Endothelial cell of umbilical vein (primary cell): ENCODE data around the gene ZNF12. TPM values are rescaled to one million over a fixed set of nuclear protein-coding genes. Genes with fewer than 3 reads are reported as not detected.
"Not testable (repeated sequence)": the region's sequence is repeated elsewhere in the genome, so short reads cannot be mapped to it uniquely, and the experiment has no call there.

Experiments
- BruUV-seq: library from RNA; stranded (reverse); fragments of 400-500 nt; replicated peaks from 2 replicates; lab custom pipeline; 2021; lab: Mats Ljungman, UMichigan
- CTCF ChIA-PET: fragments of 300-600, 350-600 bp; sonication (Branson Sonifier 250); formaldehyde crosslinking; loops from one replicate; lab custom pipeline; 2021; ENCODE audit warnings: antibody characterized with exemption, inconsistent platforms; lab: Charles Lee
- POLR2A ChIA-PET: fragments of 300-600, 350-600 bp; sonication (Branson Sonifier 250); formaldehyde crosslinking; loops from one replicate; lab custom pipeline; 2021; ENCODE audit warnings: antibody characterized with exemption, inconsistent platforms; lab: Charles Lee
- DNase-seq: peaks from one replicate; pipeline ENCODE4 v3.0.0-alpha.2; 2011; ENCODE audit warnings: low read depth, low spot score
- FAIRE-seq: peaks from 2 replicates; lab custom pipeline; 2011; peaks lifted over from hg19 to GRCh38; lab: Jason Lieb, UNC
- H2AFZ ChIP-seq: 2 replicates; pipeline ENCODE4 v1.6.0; 2012; ENCODE audit warnings: low read depth, low read length, control low read depth, inconsistent platforms
- H3K27ac ChIP-seq: 2 replicates; pipeline ENCODE4 v1.5.1; 2011; ENCODE audit warnings: low read depth, mild to moderate bottlenecking, control low read depth, low read length, moderate library complexity; ENCODE audit not compliant: insufficient read depth
- H3K27me3 ChIP-seq, 2 experiments: 2 replicates each; pipeline versions ENCODE4 v1.6.0 to v1.6.1; 2011; ENCODE audit warnings: low read length in 2 of 2, mixed read lengths in 1 of 2; ENCODE audit not compliant: control insufficient read depth in 2 of 2, insufficient read depth in 2 of 2
- H3K36me3 ChIP-seq, 2 experiments: 2 replicates in 1 of 2; 3 replicates in 1 of 2; pipeline ENCODE4 v1.5.1; 2011; ENCODE audit warnings: low read length in 2 of 2, mild to moderate bottlenecking in 1 of 2, moderate library complexity in 1 of 2; ENCODE audit not compliant: control insufficient read depth in 2 of 2, insufficient read depth in 2 of 2; ENCODE audit errors: extremely low read depth in 1 of 2
- H3K4me1 ChIP-seq: 3 replicates; pipeline ENCODE4 v1.5.1; 2011; ENCODE audit warnings: mild to moderate bottlenecking, low read length; ENCODE audit not compliant: control insufficient read depth, insufficient read depth; ENCODE audit errors: extremely low read depth
- H3K4me2 ChIP-seq: 2 replicates; pipeline ENCODE4 v1.6.1; 2011; ENCODE audit warnings: low read length, control low read depth, mixed read lengths; ENCODE audit not compliant: insufficient read depth
- H3K4me3 ChIP-seq, 3 experiments: fragments of 200-600 bp in 1 of 3; sonication (generic), shearing (Covaris generic) in 1 of 3; replicated peaks in 1 of 3; 2 replicates each; pipeline ENCODE4 v1.5.1; 2011 to 2016; ENCODE audit warnings: control low read depth in 3 of 3, low read length in 3 of 3, mild to moderate bottlenecking in 2 of 3, inconsistent platforms in 1 of 3, low read depth in 1 of 3, moderate library complexity in 1 of 3; ENCODE audit not compliant: insufficient read depth in 1 of 3
- H3K79me2 ChIP-seq: 2 replicates; pipeline ENCODE4 v1.6.0; 2012; ENCODE audit warnings: low read length, inconsistent platforms; ENCODE audit not compliant: control insufficient read depth, insufficient read depth
- H3K9ac ChIP-seq: replicated peaks from 2 replicates; pipeline ENCODE3; 2011; ENCODE audit warnings: low read length, control low read depth; ENCODE audit not compliant: insufficient read depth; ENCODE audit errors: extremely low read depth
- H3K9me1 ChIP-seq: replicated peaks from 3 replicates; pipeline ENCODE4 v1.6.0; 2011; ENCODE audit warnings: mild to moderate bottlenecking, low read length; ENCODE audit not compliant: control insufficient read depth, insufficient read depth; ENCODE audit errors: extremely low read depth
- H3K9me3 ChIP-seq: replicated peaks from 2 replicates; pipeline ENCODE4 v1.5.1; 2012; ENCODE audit warnings: low read length, inconsistent platforms; ENCODE audit not compliant: control insufficient read depth, insufficient read depth
- H4K20me1 ChIP-seq: replicated peaks from 2 replicates; pipeline ENCODE3; 2011; ENCODE audit warnings: mild to moderate bottlenecking, low read length; ENCODE audit not compliant: control insufficient read depth, insufficient read depth; ENCODE audit errors: extremely low read depth
- dilution Hi-C: fragments of 300-500 bp; cut with MboI; formaldehyde crosslinking; loops from one replicate; pipeline ENCODE4 v1.15.0; 2019; ENCODE audit warnings: low sequenced_read_pairs; ENCODE audit not compliant: extremely low pct_ligation_motif_present
- intact Hi-C: fragments of 100-400 bp; cut with micrococcal nuclease; formaldehyde crosslinking; loops from one replicate; pipeline ENCODE4 v1.10.0; 2022
- polyA plus RNA-seq, 4 experiments: library from polyadenylated mRNA; depleted of rRNA in 3 of 4; stranded (reverse) in 3 of 4; unstranded in 1 of 4; fragments of >200 nt; gene quantifications; 2 replicates each; pipeline versions ENCODE4 v1.2.1 to v1.2.3, GENCODE V29; 2011 to 2012; ENCODE audit warnings: missing spikeins in 1 of 4
- total RNA-seq: library from RNA; stranded (reverse); gene quantifications from 2 replicates; pipeline ENCODE4 v1.2.3, GENCODE V29; 2021

Gene ZNF12
- total and polyA plus RNA-seq, 2 donors (not counting 3 experiments of a cell fraction or from before 2014, with no cell fraction given): 5.0 to 13.4 TPM

DNA sequence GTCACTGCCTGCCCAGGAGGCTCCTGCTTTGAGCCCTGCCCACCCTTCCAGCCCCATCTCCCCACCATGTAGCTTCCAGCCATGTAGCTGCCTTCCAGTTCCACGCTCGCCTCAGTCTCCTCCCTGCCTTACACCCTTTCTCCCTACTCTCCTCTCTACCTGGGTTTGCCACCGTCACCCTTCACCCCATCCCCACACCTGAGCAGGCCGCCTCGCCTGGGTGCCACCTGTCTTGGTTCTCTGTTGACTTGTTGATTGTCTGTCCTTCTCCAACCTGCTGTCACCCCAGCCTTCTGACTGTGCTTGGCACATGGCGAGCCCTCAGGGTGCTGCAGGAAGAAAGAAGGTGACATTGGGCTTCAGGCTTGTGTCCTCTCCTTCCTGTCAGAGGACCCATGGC is 43.4 kb upstream of the ZNF12 start:
- H3K4me2 ChIP-seq, H3K9me1 ChIP-seq, H3K4me1 ChIP-seq, intact Hi-C loops, H3K4me3 ChIP-seq, H3K36me3 ChIP-seq, CTCF ChIA-PET, BruUV-seq, H4K20me1 ChIP-seq, DNase-seq, H3K9me3 ChIP-seq, POLR2A ChIA-PET, H3K79me2 ChIP-seq, FAIRE-seq, dilution Hi-C loops, H3K9ac ChIP-seq, H3K27ac ChIP-seq, H2AFZ ChIP-seq, H3K27me3 ChIP-seq: not testable (repeated sequence)

DNA sequence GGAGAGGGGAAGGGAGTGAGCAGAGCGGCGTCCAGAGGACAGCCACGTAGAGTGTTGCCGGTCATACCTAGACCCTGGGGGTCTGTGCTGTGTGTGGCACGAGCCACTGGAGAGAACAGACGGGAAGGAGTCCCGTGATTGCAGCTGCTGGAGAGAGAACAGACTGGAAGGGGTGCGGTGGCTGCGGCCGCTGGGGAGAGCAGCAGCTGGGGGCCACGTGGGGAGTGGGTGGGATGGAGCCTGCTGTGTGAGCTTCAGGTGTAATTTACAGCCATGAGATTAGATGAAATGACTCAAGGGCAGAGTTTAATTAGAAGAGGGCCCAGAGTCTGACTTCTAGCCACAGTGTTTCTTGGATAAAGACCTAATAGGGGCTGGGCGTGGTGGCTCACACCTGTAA is 42.6 kb upstream of the ZNF12 start:
- BruUV-seq, H3K4me2 ChIP-seq, dilution Hi-C loops, CTCF ChIA-PET, H3K9me3 ChIP-seq, H2AFZ ChIP-seq, H3K27ac ChIP-seq, H3K9ac ChIP-seq, H4K20me1 ChIP-seq, H3K4me1 ChIP-seq, DNase-seq, H3K36me3 ChIP-seq, intact Hi-C loops, H3K4me3 ChIP-seq, H3K27me3 ChIP-seq, H3K79me2 ChIP-seq, H3K9me1 ChIP-seq, POLR2A ChIA-PET: not testable (repeated sequence)
- FAIRE-seq: peak; percentile 8

DNA sequence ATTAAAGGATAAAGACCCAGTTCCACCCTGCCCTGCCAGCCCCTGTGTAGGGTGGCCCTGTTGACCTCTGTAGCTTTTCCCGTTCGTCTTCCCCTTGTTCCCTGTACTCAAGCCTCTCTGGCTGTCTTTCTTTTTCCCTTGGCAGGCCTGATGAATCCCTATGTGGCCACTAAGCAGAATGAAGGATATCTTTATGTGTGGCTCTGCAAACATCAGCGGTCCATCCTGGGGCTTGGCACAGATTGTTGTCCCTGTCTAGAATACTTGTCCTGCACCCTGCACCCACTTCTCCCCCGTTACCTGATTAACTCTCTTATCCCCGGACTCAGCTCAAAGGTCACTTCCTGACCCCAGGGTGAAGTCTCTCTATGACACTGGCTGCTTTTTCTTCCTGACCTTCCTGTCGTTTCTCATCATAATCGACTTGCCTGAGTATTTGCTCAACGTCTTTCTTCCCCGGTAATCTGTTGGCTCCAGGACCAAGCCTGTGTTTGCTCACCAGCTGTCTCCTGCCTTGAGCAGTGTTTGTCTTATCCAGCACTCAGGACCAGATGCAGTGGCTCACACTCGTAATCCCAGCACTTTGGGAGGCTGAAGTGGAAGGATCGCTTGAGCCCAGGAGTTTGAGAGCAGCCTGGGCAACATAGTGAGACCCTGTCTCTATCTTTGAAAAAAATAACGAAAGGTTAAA is 37.8 kb upstream of the ZNF12 start:
- H3K9me1 ChIP-seq, H3K79me2 ChIP-seq, POLR2A ChIA-PET, H3K27ac ChIP-seq, H3K27me3 ChIP-seq, H3K4me1 ChIP-seq, CTCF ChIA-PET, H2AFZ ChIP-seq, FAIRE-seq, H3K4me2 ChIP-seq, H3K9ac ChIP-seq, intact Hi-C loops, H4K20me1 ChIP-seq, H3K4me3 ChIP-seq, DNase-seq, BruUV-seq, H3K9me3 ChIP-seq, H3K36me3 ChIP-seq, dilution Hi-C loops: not testable (repeated sequence)

DNA sequence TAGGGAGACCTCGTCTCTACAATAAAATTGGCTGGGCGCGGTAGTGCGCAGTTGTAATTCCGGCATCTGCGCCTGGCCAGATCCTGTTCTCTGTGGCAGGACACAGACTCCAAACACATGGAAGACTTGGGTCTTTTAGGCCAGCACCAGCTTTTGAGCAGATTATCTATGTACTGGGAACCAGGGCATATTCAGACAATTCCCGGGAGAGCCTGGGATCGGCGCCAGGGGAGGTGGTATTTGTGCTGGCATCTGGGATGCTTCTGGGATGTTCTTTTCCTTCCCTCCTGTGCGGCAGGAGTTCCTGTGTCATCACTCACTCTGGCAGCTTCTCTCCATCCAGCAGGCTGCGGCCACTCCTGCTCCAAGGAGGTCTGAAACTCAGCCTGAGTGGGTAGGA is 31.7 kb upstream of the ZNF12 start:
- H4K20me1 ChIP-seq, intact Hi-C loops, POLR2A ChIA-PET, BruUV-seq, H3K4me1 ChIP-seq, H3K4me2 ChIP-seq, H3K9me3 ChIP-seq, H3K27ac ChIP-seq, DNase-seq, H2AFZ ChIP-seq, H3K79me2 ChIP-seq, H3K27me3 ChIP-seq, H3K9me1 ChIP-seq, H3K9ac ChIP-seq, CTCF ChIA-PET, FAIRE-seq, H3K4me3 ChIP-seq, H3K36me3 ChIP-seq, dilution Hi-C loops: not testable (repeated sequence)
